NOMO-1 treated with dmso at 0.1 percent for 144 hours (cell line): ENCODE results near the gene YPEL5.
A peak's percentile ranks its signal among the peaks of the same experiment; 100 is the strongest.

ENCODE experiments used
- DNase-seq: peaks from one replicate; lab custom pipeline; 2025; ENCODE audit not compliant: unreplicated experiment; lab: John Stamatoyannopoulos, UW

Gene YPEL5

DNA sequence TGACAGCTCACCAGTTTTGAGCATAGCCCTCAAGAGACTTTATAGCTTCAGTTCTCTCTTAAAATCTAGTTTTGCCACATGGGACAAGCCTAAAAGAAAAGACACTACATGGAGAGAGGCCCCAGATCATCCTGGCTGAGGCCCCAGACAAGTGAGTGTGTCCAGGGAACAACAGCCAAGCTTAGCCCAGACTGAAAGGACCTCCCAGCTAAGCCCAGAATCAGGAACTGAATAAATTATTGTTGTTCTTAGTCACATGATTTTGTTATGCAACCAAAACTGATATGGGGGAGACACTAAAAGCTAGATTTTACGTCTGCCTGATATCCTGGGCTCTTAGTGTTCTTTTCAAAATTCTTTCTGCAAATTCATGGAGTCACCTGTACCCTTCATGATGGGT is 55.2 kb downstream of the YPEL5 start:
- peak; percentile 36 for DNase-seq

DNA sequence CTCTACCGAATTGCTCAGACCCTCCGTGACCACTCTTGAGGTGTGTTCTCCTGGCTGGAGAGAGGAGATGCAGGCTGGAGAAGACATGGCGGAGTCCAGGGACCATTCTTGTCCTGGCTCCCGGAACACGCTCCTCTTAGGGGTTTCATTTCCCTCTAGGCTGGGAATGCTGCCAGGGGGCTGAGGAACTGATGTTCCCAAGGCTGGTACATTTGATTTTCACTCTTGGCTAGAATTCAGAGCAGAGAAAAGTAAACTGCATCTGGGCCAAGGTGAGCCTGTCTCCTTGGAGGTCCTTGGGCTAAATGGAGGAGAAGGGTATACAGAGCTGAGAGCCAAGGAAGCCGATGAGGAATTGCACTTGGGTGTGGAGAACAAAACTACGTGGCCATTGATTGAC is 56.3 kb downstream of the YPEL5 start:
- no peak for DNase-seq

DNA sequence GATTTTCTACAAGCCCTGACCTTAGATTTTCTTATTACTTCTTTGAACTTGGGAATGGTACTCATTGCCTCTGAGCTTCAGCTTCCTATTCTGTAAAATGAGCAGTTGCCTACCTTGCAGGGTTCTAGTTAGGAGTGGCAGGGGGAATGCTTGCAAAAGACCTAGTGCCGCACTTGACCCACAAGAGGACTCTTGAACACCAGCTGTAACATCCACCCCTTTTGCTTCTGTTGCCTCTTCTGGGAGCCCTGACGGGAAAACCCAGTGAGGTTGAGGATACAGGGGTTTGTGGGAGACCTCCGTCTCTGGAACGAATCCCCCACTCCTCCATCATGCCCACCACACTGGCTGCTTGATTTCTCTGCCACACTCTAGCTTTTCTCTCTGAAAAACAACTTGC is 57.5 kb downstream of the YPEL5 start:
- no peak for DNase-seq

DNA sequence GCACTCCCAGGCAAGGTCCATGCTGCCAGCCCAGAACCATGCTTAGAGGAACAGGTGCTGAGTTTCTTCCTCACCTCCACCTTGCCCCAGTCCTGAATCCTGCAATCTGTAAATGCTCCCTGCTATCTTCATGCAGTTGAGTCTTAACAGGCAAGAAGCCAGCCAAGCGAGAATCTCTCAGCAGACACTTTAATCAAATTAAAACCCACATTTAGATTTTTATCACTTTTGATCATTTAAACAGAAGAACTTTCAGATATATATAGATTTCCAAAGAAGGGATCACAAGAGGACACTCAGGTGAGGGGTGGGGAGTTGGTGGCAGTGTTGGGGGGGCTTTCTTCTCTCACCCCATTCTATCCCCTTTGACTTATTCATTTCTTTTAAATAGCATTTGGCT is 58.6 kb downstream of the YPEL5 start:
- no peak for DNase-seq

DNA sequence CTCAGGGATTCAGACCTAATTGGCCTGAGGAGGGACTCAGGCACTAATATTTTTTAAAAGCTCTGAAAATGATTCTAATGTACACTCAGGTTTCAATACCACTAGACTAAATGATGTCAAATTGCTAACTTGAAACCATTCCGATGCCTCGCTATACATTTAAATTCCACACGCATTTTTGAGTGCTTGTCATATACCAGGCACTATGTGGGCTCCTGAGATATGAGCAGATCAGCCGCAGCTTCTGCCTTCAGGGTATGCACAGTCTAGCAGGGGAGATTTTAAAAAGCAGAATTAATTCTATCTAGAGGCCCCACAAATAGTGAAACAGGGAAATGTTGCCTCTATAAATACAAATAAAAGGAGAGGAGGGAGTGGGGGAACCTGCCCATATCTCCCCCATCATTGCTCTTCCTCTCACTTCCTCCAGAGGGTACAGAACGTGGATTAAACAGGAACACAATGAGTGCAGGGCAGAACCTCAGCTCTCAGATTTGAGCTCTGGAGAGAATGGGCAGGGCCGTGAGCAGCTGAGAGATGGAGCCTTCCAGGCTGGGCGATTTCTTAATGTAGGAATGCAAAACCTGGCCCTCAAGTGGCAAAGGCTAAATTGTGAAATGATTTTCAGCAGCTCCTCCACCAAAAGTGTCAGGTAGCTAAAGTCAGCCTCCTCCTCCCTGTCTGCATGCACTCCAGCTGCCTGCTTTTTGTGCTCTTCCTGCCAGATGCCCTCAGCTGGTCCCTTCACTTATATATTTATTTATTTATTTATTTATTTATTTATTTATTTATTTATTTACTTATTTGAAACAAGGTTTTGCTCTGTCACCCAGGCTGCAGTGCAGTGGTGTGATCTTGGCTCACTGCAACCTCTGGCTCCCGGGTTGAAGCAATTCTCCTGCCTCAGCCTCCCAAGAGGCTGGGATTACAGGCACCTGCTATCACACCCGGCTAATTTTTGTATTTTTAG is 59.9 kb downstream of the YPEL5 start:
- DNase-seq: no peak

DNA sequence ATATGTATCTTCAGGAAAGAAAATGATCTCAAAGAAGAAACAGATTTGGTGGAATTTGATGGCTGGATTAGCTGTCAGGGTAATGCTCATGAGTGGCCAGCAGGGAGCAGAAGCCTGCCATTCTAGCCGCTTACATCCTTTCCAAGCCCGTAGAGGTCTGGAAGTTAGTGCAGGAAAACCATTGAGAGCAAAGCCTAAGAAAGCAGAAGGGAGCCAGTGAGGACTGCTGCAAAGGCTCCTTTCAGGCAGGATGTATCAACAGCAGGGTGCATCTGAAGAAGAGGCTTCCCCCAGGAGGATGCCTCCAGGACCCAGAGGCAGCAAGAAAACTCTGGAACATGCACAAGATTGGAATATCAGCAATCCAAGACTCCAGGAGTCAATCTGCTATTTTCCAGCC is 61.6 kb downstream of the YPEL5 start:
- peak; percentile 9 for DNase-seq

DNA sequence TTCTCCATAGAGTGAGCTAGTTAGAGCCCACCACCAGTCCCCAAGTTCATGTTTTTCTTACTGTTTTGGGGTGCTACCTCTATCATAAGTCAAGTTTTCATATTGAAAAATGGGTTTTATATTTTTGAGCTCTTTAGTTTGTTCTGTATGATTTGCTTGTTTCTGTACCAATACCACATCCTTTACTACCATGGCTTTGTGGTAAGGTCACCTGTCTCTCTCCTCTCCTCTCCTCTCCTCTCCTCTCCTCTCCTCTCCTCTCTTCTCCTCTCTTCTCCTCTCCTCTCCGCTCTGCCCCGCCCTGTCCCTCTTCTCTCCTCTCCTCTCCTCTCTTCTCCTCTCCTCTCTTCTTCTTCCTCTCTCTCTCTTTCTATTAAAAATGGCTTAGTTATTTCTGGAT is 62.4 kb downstream of the YPEL5 start:
- no peak for DNase-seq
